Muscle of back (tissue), 13 donors: Measurements from ENCODE around the gene FARSA. TPM values are rescaled to one million over a fixed set of nuclear protein-coding genes. Genes with fewer than 3 reads are reported as not detected.
"Not testable (repeated sequence)": the region's sequence is repeated elsewhere in the genome, so short reads cannot be mapped to it uniquely, and the experiment has no call there.

ENCODE experiments used
- DNase-seq, 3 donors: peaks; one replicate each; pipeline versions ENCODE4 v3.0.0 to v3.0.0-alpha.2; 2013
- long read RNA-seq, 9 donors: transcript quantifications; one replicate each; lab custom pipeline, GENCODE V29; 2026
- polyA plus RNA-seq, 10 donors: library from polyadenylated mRNA; unstranded; fragments of 120-200 nt; gene quantifications; one replicate each; pipeline ENCODE4 v1.2.1, GENCODE V29; 2013; ENCODE audit not compliant: insufficient read length in 10 of 10

The FARSA gene
- polyA plus RNA-seq, result 10 to 100 TPM; 32.6 to 45.3 (median 36.1) TPM
- long read RNA-seq, donor 1, partial matches to known transcripts, result 0 of 4 reads
- long read RNA-seq, donor 1, other reads (novel, unspliced or antisense), result 0 of 4 reads
- long read RNA-seq, donor 2, partial matches to known transcripts, result 0 of 5 reads
- long read RNA-seq, donor 2, other reads (novel, unspliced or antisense), result 0 of 5 reads
- long read RNA-seq, donor 3, result 0 reads
- long read RNA-seq, donor 4, transcript FARSA-201 (13 exons, 1,814 nt), result major isoform, 8 of 433 reads
- long read RNA-seq, donor 4, partial matches to known transcripts, result 262 of 433 reads
- long read RNA-seq, donor 4, other reads (novel, unspliced or antisense), result 161 of 433 reads
- long read RNA-seq, donor 5, transcript FARSA-201 (13 exons, 1,814 nt), result major isoform, 10 of 875 reads
- long read RNA-seq, donor 5, partial matches to known transcripts, result 648 of 875 reads
- long read RNA-seq, donor 5, other reads (novel, unspliced or antisense), result 215 of 875 reads
- long read RNA-seq, donor 6, transcript FARSA-201 (13 exons, 1,814 nt), result major isoform, 7 of 9 reads
- long read RNA-seq, donor 6, partial matches to known transcripts, result 0 of 9 reads
- long read RNA-seq, donor 6, other reads (novel, unspliced or antisense), result 0 of 9 reads
- long read RNA-seq, donor 7, transcript FARSA-201 (13 exons, 1,814 nt), result major isoform, 10 of 19 reads
- long read RNA-seq, donor 7, partial matches to known transcripts, result 8 of 19 reads
- long read RNA-seq, donor 7, other reads (novel, unspliced or antisense), result 0 of 19 reads
- long read RNA-seq, donor 8, transcript FARSA-201 (13 exons, 1,814 nt), result major isoform, 7 of 538 reads
- long read RNA-seq, donor 8, partial matches to known transcripts, result 269 of 538 reads
- long read RNA-seq, donor 8, other reads (novel, unspliced or antisense), result 261 of 538 reads
- long read RNA-seq, donor 9, partial matches to known transcripts, result 0 of 2 reads
- long read RNA-seq, donor 9, other reads (novel, unspliced or antisense), result 0 of 2 reads

DNA sequence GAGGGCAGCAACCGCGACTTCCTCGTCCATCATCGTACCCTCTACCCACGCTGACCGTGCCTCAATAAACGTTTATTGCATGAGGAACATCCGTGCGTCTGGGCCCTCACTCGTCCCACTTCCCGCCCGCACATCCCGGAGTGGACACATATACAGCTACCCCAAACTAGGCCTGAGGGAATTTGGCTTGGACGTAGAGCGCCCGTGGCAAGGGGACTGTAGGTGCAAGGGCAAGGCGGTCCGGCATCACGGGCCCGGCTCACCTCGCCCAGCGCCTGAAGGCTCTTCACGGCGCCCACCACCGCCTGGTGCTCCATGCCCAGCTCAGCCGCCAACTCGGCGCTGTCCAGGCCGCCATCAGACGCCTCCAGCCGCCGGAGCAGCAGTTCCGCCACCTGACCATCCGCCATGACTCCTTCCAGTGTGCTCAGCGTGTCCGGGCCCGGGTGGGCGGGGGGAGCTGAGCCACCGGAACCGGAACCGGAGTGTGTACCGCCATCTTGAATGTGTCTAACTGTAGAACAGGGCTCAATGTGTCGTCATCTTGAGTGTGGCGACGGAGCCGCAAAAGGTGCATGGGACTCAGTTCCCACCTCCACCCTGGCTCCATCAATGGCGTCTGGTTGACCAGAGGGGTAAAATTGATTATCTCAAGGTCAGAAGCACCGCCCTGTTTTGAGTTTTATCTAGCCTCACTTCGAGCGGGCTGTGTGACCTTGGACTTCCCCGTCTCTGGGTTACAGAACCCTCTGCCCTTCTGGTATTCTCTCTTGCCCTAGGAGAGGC is at the start of gene FARSA:
TSS of gene FARSA (minus strand) at position 425 of the 786 bp plus-strand sequence. CDS start at position 410, 15 bp downstream.
- DNase-seq, result peak; percentile 91 to 96 (median 93)

DNA sequence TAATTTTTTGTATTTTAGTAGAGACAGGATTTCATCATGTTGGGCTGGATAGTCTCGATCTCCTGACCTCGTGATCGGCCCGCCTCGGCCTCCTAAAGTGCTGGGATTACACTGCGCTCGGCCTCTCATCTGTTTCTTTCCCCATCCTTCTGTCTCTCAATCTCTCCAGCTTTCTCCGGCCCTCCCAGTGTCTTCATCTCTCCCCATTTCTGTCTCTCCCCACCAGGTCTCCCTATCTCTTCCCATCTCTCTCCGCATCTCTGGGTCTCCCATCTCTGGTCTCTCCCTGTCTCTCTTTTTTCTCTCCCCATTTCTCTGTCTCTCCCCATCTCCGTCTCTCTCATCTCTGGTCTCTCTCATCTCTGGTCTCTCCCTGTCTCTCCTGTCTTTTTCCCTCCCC is 49.6 kb upstream of the FARSA start:
- no peak for DNase-seq

DNA sequence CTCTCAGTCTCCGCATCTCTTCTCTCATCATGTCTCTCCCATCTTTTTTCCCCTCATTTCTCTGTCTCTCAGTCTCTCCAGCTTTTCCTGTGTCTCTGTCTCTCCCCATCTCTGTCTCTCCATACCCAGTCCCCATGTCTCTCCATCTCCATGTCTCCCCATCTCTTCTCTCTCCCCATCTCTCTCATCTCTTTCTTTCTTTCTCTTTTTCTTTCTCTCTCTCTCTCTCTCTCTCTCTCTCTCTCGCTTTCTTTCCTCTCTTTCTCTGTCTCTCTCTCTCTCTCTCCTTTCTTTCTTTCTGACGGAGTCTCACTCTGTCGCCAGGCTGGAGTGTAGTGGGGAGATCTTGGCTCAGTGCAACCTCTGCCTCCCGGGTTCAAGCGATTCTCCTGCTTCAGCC is 49.1 kb upstream of the FARSA start:
- no peak for DNase-seq

DNA sequence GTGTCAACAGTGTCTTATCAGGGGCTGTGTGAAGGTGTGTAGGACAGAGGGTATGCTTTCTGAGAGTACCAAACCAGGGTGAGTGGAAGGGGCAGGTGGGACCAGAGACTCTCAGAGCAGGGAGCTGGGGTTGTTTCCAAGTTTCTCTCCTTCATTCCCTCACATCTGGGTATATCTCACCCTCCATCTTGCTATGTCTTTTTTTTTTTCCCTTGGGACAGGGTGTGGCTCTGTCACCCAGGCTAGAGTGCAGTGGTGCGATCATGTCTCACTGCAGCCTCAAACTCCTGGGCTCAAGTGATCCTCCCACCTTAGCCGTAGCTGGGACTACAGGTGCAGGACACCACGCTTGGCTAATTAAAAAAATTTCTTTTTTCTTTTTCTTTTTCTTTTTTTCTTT is 46.5 kb upstream of the FARSA start:
- DNase-seq, result no peak

DNA sequence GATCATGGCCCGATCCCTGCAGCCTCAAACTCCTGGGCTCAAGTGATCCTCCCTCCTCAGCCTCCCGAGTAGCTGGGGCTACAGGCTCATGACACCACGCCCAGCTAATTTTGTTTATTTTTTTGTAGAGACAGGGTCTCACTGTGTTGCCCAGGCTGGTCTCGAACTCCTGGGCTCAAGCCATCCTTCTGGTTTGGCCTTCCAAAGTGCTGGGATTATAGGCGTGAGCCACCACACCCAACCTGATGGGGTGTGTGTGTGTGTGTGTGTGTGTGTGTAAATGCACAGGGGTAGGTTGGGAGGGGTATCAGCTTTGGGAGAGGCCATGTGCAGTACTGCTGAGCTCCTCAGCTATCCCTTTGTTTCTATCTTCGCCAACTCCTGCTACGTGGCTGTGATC is 42.6 kb upstream of the FARSA start:
- not testable (repeated sequence) for DNase-seq

DNA sequence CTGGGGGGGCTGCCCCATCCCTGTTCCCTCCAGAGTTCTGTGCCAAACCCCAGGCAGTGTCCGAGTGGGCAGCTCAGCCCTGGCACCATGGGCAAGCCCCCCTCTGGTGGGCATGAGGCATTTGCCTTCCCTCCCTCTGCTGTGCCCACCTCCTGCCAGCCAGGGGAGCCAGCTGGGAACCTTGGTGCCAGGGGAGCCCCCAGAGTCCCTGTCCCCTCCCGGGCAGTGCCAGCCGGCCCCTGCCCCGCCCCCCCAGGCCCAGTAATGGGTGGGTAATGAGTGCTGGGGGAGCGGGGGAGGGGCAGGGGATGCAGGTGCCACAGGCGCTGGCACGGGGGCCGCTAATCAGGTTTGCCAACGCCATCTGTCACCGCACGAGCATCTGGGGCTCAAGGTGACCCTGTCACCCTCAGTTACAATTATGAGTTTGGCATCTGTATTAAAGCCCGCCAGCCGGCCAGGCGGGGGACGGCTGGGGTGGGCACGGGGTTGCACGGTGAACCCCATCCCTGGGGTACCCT is 41.8 kb upstream of the FARSA start:
- DNase-seq, result no peak

DNA sequence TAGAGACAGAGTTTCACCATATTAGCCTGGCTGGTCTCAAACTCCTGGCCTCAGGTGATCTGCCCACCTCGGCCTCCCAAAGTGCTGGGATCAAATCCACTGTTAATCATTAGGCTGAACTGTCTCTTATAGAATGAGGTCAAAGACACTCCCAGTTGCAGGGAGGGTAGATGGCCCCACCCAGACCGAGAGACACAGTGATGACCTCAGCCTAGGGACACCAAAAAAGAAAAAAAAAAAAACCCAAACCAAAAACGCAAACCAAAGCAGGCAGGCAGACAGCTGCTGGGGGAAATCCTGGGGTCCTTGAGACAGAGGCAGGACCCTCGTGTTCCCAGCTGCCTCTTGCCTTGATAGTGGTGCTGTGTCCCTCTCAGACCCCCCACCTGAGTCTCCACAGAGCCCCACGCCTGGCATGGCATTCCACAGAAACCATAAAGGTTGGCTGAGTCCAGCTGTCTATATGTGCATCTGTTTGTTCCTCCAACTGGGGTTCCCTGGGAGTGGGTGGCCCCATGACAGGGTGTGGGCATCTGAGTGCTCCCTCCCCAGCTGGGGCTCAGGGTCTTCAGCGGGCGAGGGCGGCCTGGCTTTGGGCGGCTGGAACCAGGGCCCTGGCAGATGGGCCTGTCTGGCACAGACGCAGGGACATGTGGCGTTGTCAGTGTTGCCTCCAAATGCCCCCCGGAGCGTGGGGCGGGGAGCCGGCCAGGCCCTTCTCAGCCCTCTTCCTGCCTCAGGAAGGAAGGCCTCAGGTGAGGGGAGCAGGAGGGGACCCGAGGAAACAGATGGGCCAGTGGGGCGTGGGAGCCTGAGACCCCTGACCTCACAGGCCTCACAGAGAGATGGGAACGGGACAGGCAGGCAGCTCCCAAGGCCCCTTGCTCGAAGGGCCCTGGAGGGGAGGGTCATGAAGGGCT is 41.0 kb upstream of the FARSA start:
- peak in 1 of 3 donors; percentile 49 for DNase-seq

DNA sequence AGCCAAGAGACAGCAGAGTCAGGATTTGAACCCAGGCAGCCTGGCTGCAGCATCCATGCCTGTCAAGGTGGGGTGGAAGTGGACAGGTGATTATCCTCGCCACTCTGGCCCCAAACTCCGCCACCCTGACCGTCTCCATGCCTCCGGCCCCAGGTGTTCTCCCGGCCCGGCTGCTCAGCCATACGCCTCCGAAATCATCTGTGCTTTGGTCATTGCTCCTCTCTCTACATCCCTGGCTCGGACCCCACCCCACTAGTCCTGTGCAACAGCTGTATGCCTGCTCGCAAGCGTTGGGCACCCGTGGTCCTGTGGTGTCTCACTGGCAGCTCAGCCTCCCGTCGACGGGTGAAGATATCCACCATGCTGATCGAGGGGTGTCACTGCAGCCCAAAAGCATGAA is 39.7 kb upstream of the FARSA start:
- no peak for DNase-seq

DNA sequence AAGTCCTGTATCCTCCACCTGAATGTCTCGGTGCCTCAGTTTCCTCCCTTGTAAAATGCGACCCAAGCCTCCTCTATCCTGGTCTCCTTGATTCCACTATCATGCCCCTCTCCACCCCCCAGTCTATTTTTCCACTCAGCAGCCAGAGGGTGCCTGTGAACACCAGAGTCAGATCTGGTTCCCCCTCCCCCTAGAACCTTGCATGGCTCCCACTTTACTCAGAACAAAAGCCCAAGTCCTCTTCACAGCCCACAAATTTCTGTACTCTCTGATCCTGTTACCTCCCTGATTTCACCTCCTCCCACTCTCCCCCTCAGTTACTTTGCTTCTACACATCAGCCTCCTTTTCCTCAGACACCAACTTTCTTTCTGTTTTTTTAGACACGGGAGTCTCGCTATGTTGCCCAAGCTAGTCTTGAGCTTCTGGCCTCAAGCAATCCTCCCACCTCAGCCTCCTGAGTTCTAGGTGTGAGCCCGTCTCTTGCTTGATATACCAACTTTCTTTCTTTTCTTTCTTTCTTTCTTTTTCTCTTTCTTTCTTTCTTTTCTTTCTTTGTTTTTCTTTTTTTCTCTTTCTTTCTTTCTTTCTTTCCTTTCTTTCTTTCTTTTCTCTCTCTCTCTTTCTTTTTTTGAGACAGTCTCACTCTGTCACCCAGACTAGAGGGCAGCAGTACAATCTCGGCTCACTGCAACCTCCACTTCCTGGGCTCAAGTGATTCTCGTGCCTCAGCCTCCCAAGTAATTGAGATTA is 36.7 kb upstream of the FARSA start:
- no peak for DNase-seq

DNA sequence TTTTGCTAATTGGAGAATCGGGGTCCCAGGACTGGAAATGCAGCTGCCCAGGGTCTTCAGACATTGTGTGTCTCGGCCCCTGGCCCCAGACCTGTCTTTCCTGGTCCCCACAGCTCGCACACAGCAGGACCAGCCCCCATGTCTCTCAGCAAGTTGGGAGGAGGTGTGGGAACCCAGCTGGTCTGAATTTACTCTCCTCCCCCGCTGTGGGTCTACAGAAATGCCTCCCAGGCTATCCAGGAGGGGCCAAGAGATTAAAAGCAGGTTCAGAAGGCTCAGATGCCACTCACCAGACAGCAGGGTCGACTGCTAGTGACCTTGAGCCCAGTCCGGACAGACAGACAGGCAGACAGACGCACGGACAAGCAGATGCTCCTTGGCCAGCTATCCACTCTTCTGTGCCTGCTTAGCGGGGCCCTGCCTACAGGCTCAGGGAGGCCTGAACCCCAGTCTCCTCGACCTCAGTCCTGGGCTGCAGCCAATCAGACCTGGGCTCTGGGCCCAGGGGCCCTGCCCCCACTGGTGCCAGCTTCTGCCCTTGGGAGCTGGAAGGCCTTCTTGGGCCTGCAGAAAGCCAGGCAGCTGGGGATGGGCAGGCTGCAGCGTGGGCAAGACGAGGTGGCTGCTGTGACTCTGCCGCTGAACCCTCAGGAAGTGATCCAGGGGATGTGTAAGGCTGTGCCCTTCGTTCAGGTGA is 35.9 kb upstream of the FARSA start, which contains the start of gene DAND5:
TSS of gene DAND5 (plus strand) at position 285 of the 697 bp plus-strand sequence. CDS start at position 370, 85 bp downstream.
- no peak for DNase-seq

DNA sequence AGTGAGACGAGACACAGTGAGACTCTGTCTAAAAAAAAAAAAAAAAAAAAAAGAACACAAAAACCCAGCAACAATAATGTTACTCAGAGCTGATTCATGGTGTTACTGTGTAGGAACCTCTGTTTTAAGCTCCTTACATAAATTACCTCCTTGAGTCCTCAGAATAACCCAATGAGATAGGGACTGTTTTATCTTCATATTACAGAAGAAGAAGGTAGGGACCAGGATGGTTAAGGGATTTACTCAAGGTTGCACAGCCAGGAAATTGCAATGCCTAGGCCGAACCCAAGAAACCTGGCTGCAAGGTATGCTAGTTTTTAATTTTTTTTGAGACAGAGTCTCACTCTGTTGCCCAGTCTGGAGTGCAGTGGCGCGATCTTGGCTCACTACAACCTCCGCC is 34.4 kb upstream of the FARSA start:
- no peak for DNase-seq

DNA sequence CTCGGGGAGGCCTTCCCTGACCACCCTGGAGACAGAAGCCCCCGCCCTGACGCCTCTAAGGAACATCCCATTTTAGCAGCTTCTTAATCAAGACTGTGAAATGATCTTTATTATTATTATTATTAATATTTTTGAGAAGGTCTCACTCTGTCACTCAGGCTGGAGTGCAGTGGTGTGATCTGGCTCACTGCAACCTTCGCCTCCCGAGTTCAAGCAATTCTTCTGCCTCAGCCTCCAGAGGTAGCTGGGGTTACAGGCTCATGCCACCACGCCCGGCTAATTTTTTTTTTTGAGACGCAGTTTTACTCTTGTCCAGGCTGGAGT is 32.3 kb upstream of the FARSA start:
- DNase-seq, result no peak

DNA sequence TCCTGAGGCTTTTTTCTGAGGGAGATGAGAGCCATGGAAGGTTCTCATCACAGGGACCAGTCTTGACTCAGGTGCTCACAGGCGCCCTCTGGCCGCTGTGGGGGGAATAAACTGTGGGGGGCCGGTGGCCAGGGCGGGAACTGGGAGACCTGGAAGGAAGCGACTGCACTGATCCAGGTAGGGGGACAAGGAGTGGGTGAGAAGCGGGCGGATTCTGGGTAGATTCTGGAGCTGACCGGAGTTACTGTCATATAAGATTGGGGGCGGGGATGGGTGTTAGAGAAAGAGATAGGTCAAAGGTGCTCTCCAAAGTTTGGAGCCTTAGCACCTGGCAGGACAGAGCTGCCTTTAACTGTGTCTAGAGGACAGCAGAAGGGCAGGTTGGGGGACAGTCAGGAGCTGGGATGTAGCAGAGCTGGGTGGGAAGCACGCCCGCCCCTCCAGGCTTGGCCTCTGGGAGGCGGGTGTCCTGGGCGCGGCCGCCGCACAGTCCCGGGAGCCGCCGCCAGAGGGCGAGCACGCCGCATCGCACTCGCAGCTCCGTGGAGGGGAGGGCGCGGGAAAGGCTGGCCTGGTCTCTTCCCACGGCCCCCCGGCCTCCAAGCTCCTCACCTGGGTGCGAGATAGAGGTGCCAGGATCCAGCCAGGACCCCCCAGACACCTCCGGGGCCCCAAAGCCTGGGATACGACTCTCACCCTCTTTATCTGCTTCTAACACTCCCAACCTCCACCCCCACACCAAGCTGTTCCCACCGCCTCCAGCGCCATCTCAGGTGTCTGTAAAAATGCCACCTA is 31.7 kb upstream of the FARSA start:
- DNase-seq, result peak in 2 of 3 donors; percentile 85 to 91

DNA sequence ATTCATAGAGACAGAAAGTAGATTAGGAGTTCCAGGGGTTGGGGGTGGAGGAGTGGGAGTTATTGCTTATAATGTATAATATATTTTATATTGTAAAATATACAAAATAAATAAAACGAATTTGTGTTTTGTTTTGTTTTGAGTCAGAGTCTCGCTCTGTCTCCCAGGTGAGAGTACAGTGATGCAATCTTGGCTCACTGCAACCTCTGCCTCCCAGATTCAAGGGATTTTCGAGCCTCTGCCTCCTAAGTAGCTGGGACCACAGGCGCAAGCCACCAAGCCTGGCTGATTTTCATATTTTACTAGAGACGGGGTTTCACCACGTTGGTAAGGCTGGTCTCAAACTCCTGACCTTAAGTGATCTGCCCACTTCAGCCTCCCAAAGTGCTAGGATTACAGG is 26.0 kb upstream of the FARSA start:
- DNase-seq, result no peak

DNA sequence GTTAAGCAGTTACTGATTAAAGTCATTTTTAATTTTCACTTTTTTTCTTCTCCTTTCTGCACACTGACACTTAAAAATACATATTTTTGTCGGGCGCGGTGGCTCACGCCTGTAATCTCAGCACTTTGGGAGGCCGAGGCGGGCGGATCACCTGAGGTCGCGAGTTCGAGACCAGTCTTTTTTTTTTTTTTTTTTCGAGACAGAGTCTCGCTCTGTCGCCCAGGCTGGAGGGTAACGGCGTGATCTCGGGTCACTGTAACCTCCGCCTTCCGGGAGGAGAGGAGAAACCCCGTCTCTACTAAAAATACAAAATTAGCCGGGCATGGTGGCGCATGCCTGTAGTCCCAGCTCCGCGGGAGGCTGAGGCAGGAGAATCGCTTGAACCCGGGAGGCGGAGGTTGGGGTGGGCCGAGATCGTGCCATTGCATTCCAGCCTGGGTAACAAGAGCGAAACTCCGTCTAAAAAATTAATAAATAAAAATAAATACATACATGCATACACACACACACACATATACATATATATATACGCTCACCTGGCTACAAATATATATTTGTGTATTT is 24.0 kb upstream of the FARSA start:
- not testable (repeated sequence) for DNase-seq

DNA sequence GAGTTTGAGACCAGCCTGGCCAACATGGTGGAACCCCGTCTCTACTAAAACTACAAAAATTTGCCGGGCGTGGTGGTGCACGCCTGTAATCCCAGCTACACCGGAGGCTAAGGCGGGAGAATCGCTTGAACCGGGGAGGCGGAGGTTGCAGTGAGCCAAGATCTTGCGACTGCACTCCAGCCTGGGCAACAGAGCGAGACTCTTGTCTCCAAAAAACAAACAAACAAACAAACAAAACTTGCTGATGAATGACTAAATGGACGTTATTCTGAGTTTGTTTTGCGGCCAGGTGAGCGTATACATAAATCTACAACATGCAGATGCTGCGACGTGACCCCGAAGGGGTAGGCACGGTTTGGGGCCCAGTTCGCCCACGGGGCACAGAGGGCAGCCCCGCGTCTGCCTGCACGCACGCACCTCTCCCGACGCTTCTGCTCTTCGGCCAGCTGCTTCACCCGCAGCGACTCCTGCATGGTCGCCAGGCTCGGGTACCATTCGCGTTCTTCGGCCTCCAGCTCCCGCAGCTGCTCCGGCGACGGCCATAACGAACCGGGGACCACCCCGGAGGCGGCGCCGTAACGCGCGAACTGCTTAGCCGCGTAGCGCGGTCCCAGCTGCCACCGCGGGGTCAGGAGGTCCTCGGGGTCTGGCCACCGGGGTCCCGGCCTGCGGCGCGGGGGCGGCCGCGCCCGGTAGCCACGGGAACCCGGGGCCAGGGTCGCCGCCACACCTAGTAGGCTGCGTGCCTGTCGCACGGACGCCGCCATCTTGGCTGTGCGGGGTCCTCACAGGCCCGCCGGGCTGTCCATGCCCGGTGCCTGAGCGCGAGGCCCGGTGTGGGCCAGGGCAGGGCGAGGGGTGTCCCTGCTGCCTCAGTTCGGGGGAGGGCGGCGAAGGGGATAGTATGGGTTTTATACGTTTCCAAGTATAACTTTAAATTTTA is 23.2 kb upstream of the FARSA start, which contains the start of gene GADD45GIP1:
TSS of gene GADD45GIP1 (minus strand) at position 778 of the 943 bp plus-strand sequence. CDS start at position 767, 11 bp downstream.
- peak; percentile 70 to 92 (median 81) for DNase-seq
